HFFc6 (cell line): ENCODE data around the gene RHBDF2. TPM values are rescaled to one million over a fixed set of nuclear protein-coding genes. Genes with fewer than 3 reads are reported as not detected.

Experiments used
- DNase-seq: peaks from one replicate; pipeline ENCODE4 v3.0.0-alpha.2; 2018
- H3K27ac Mint-ChIP-seq: 2 replicates; pipeline ENCODE4 v1.8.0; 2020; ENCODE audit warnings: mild to moderate bottlenecking, mixed read lengths
- H3K27me3 Mint-ChIP-seq: 2 replicates; pipeline ENCODE4 v1.8.0; 2021; ENCODE audit warnings: mild to moderate bottlenecking, moderate library complexity, mixed read lengths; ENCODE audit not compliant: insufficient read depth
- H3K36me3 Mint-ChIP-seq: 2 replicates; pipeline ENCODE4 v1.8.0; 2021; ENCODE audit warnings: low read depth, mixed read lengths
- H3K4me1 Mint-ChIP-seq: 2 replicates; pipeline ENCODE4 v1.8.0; 2020; ENCODE audit warnings: low read depth, mixed read lengths
- H3K4me3 Mint-ChIP-seq: 2 replicates; pipeline ENCODE4 v1.8.0; 2020; ENCODE audit warnings: mild to moderate bottlenecking, moderate library complexity, mixed read lengths
- H3K9me3 Mint-ChIP-seq: 2 replicates; pipeline ENCODE4 v1.8.0; 2020; ENCODE audit warnings: mild to moderate bottlenecking, mixed read lengths
- total RNA-seq, 6 experiments: library from RNA; stranded (reverse); fragmentation: NEBNext Ultra II Directional; extraction: Animal tissue kit (Norgen Biotek cat#: 25700); gene quantifications; 2 replicates in 1 of 6; 3 replicates in 5 of 6; pipeline ENCODE4 v1.2.3, GENCODE V29; 2021
- TF ChIP-seq, protein P1 (sequence below): fragments of 200-600 bp; sonication (generic); IDR thresholded peaks from 2 replicates; pipeline ENCODE4 v1.5.0; 2021; ENCODE audit warnings: antibody characterized with exemption, mild to moderate bottlenecking

The RHBDF2 gene
- total RNA-seq, 6 experiments from 2014 or later, result 7.1 to 13.1 (median 9.4) TPM

DNA sequence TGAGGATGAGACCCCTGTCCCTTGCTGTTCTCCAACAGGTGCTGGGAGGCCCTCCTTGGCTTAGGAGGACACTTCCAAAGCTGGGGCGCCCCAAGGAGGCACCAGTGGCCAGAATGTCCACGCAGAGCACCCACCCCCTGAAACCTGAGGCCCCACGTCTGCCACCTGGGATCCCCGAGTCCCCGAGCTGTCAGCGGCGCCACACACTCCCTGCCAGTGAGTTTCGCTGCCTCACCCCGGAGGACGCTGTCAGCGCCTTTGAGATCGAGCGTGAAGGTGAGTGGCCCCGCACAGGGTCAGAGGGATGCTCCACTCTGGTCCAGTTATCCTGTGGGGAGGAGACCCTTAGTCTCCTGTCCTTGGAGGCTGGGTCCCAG, 32.6 kb downstream of the RHBDF2 start:
- peaks cover 6% of the 10 kb centered on the region for H3K27me3 Mint-ChIP-seq
- H3K9me3 Mint-ChIP-seq, result no peaks in the 10 kb centered on the region
- H3K4me1 Mint-ChIP-seq, result peaks cover 6% of the 10 kb centered on the region; the same call in 1 of the 2 replicates
- DNase-seq, result no peak
- H3K4me3 Mint-ChIP-seq, result no peak overlapping the region
- H3K36me3 Mint-ChIP-seq, result no peaks in the 10 kb centered on the region; the same call in 1 of the 2 replicates
- TF ChIP-seq, protein P1, sequence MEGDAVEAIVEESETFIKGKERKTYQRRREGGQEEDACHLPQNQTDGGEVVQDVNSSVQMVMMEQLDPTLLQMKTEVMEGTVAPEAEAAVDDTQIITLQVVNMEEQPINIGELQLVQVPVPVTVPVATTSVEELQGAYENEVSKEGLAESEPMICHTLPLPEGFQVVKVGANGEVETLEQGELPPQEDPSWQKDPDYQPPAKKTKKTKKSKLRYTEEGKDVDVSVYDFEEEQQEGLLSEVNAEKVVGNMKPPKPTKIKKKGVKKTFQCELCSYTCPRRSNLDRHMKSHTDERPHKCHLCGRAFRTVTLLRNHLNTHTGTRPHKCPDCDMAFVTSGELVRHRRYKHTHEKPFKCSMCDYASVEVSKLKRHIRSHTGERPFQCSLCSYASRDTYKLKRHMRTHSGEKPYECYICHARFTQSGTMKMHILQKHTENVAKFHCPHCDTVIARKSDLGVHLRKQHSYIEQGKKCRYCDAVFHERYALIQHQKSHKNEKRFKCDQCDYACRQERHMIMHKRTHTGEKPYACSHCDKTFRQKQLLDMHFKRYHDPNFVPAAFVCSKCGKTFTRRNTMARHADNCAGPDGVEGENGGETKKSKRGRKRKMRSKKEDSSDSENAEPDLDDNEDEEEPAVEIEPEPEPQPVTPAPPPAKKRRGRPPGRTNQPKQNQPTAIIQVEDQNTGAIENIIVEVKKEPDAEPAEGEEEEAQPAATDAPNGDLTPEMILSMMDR, result no peak
- no peak overlapping the region for H3K27ac Mint-ChIP-seq

DNA sequence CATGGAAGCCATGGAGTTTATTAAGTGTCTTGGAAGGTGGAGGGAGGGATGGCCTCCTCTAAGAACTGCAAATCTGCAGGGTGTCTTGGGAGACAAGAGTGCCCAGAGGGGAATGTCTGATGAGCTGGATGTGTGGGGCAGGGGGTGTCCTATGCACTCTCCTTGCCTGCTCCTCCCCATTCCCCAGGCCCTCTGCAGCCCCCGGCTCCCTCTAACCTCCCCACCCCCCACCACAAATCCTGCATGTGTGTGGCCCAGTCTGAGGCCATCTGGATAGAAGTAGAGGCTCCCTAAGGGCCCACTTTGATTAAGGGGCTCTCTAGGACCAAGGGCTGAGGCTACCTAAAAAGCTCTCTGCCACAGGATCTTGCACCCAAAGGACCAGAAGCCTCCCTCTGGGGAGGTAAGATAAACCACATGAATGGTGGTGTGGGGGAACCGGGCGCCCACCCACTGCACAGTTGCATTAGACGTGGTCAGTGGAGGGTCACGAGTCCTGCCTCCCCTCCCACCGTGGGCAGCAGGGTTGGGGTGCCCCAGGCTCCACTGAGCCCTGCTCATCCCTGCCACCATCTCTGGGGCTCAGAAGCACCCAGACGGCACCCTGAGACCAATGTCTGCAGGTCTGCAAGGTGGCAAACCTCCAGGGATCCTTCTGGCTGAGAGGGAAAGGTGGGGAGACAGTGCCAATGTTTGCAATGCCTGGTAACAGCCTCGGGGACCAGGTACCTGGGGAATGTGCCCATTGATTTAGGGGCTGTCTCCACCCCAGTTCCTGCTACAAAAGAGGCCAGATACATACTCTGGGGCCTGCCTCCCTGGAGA, 33.2 kb downstream of the RHBDF2 start:
- TF ChIP-seq, protein P1, result no peak
- Mint-ChIP-seq H3K9me3 (no peaks in the 10 kb centered on the region), H3K27ac (no peak overlapping the region), H3K36me3 (no peaks in the 10 kb centered on the region; the same call in 1 of the 2 replicates), H3K4me1 (peaks cover 6% of the 10 kb centered on the region; the same call in 1 of the 2 replicates), H3K27me3 (peaks cover 6% of the 10 kb centered on the region), H3K4me3 (no peak overlapping the region)
- DNase-seq, result no peak

DNA sequence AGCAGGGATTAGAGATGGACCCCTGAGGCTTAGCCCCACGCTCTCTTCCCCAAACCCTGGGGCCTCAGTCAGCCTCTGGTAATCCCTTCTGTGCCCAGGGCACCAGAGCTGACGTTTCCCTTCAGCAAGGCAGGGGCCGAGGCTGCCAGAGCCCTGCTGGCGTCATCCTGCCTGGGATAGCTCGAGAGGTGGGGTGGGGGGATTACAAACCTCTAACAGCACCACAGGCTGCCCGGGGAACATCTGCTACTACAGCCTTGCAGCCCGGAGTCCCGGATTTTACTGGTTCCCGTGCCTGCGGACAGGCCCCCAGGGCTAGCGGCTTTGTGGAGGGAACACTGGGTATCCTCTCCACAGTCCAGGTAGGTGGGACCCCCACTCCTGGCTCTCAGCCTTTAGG, 33.9 kb downstream of the RHBDF2 start, which contains the start of gene AANAT:
Gene AANAT, plus strand, starts transcription at position 238 of the 400 bp plus-strand sequence. CDS start 1,144 bp downstream, outside the sequence.
- no peaks in the 10 kb centered on the region for H3K9me3 Mint-ChIP-seq
- H3K4me1 Mint-ChIP-seq, result peaks cover 6% of the 10 kb centered on the region; the same call in 1 of the 2 replicates
- H3K27ac Mint-ChIP-seq, result no peak within 1 kb of the TSS
- TF ChIP-seq, protein P1, result no peak
- no peaks in the 10 kb centered on the region; the same call in 1 of the 2 replicates for H3K36me3 Mint-ChIP-seq
- H3K4me3 Mint-ChIP-seq, result no peak within 1 kb of the TSS
- no peak for DNase-seq
- H3K27me3 Mint-ChIP-seq, result peaks cover 6% of the 10 kb centered on the region

DNA sequence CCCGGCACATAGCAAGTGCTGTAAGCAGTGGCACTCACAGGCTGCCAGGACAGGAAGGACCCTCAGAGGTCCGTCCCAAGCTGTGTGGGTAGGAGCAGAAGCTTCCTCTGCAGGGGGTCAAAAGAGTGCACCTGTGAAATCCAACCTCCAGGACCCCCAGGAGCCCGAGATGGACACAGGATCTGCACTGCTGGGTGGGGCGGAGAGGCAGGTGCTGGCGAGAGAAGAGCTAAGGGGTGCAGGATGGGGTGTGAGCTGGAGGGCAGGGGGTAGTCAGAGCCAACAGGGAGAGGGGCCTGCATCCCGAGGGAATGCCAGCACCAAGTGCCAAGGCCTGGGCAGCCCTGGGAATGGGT, 34.5 kb downstream of the RHBDF2 start:
- TF ChIP-seq, protein P1, result no peak
- Mint-ChIP-seq H3K27ac (no peak overlapping the region), H3K36me3 (no peaks in the 10 kb centered on the region; the same call in 1 of the 2 replicates), H3K27me3 (peaks cover 10% of the 10 kb centered on the region), H3K4me1 (peaks cover 6% of the 10 kb centered on the region; the same call in 1 of the 2 replicates), H3K9me3 (no peaks in the 10 kb centered on the region), H3K4me3 (no peak overlapping the region)
- no peak for DNase-seq

DNA sequence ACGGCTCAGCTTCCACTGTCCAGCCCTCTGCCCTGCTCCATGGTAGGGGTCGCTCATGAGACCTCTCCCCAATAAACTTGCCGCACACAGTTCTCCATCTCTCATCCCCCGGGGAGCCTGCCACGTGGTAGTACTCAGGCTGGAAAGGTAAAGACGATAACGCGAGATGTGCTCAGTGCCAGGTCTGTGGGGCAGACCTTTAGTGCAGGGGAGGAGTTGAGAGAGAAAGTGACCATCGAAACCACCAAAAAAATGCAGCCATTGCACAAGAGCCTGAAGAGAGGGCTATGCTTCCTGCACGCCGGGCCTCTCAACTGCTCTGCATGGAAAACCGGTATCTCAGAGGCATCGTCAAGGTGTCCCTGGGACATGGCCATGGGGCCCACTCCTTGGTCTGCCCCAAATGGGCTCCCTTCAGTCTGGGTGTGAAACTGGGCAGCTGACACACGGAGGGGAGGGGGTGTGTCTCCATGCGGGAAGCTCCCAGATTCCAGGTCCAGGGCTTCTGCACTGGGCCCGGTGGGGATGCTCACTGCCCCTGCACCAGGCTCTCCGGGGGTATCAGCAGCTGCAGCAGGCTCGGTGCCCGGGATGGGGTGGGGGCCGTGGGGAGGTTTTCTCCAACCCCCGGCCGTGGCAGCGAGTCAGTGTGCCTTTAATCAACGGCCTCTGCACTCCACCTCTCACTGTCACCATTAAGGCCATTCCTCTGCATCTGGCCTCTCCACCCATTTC, 38.5 kb downstream of the RHBDF2 start:
- Mint-ChIP-seq H3K4me3 (no peak overlapping the region), H3K9me3 (no peaks in the 10 kb centered on the region), H3K27me3 (peaks cover 6% of the 10 kb centered on the region; the same call in 1 of the 2 replicates), H3K36me3 (no peaks in the 10 kb centered on the region), H3K27ac (no peak overlapping the region), H3K4me1 (peaks cover 6% of the 10 kb centered on the region; the same call in 1 of the 2 replicates)
- TF ChIP-seq, protein P1, result no peak
- DNase-seq, result no peak
